GM19467 (cell line): ENCODE data around the gene SLC22A31.
"Not testable (repeated sequence)": the region's sequence is repeated elsewhere in the genome, so short reads cannot be mapped to it uniquely, and the experiment has no call there.

Experiments
- ATAC-seq: cut with Tn5 transposase; IDR thresholded peaks from one replicate; pipeline ENCODE4 v1.9.1; 2021; ENCODE audit warnings: mild to moderate bottlenecking, moderate library complexity; ENCODE audit not compliant: unreplicated experiment

Gene SLC22A31

GRCh38 chr16:89200124-89200849 is at the start of gene SLC22A31:
Gene SLC22A31 (minus strand): TSS chr16:89200537. CDS start chr16:89200501, 36 bp downstream.
- no peak for ATAC-seq

DNA sequence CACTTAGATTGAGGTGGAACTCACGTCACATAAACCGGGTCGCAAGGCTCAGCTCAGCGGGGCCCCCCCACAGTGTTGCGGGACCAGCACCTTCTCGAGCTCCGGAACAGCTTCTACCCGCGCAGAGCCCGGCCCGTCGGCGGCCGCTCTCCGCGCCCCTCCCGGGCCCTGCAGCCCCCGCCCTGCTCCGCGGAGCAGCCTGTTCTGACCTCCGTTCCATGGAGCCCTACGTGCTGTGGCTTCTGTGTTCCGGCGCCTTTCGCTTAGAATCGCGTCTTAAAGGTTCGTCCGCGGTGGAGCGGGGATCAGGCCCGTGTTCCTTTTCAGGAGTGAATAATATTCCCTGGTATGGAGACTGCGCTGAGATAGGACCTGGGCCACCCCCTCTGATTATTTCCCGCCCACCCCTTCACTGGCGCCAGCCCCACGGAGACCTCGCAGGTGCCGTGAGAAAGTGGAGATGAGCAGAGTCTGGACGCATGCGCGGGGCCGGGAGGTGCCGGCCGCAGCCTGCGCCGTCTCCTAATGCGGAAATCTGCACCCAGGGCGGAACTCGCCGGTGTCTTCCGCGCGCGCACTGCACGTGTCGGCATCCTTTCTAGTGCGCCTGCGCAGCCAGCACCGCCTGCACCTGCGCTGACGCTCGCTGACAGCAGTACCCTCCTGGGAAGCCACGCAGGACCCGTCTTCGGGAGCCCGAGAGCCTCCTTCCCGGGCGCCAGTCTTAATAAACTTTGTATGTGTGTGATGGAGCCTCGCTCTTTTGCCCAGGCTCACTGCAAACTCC is 48.1 kb upstream of the SLC22A31 start:
- ATAC-seq: no peak

DNA sequence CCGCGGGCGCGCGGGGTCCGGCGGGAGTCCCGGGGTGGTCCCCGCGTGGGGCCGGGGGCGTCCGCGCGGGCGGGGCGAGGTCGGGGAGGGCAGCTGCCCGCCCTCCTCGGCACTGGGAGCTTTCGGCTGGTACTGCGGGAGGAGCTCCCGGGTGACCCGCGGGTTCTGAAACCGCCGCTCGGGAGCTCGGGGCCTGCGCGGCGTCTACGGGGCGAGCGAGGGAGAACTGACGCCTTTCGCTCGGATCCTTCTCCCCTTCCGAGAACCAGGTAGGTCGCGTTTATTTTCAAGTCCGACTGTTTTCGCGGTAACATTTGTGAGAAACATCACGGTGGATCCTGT is 47.4 kb upstream of the SLC22A31 start:
- ATAC-seq: peak; percentile 20

DNA sequence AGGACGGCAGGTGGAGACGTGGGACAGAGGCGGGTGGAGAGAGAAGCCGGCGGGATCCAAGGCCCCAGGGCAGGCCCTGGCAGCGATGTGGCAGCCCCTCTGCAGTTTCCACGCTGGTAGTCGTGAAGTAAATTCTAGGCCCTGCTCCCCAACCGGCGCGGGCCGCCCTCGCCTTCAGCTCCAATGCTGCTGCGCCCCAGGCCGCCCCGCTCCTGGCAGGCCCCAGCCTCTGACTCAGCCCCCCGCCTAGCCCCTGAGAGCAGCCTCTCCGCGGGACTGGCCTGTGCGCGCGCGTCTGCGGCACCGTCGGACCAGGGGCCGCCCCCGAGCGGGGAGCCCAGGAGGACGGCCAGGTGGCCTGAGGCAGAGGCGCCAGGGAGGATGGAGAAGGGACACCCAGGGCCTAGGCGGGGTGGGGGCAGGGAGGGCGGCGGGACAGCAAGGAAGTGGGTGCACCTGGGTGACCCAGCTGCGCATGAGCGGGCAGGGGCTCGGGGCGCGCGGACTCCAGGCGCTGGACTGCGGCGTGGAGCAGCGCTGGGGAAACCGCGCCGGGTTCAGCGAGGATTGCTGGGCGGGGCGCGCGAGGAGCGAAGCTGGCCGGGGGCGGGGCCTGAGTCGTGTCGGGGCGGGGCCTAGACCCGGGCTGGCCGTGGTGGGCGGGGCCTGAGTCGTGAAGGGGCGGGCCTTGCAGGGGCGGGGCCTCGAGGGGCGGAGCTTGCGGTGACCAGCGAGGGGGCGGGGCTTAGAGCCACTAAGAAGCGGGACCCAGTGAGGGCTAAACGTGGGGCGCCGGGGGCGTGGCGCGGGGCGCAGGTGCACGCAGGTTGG is 46.8 kb upstream of the SLC22A31 start:
- peak; percentile 51 for ATAC-seq

GRCh38 chr16:89246383-89246902 is 46.1 kb upstream of the SLC22A31 start:
- no peak for ATAC-seq

DNA sequence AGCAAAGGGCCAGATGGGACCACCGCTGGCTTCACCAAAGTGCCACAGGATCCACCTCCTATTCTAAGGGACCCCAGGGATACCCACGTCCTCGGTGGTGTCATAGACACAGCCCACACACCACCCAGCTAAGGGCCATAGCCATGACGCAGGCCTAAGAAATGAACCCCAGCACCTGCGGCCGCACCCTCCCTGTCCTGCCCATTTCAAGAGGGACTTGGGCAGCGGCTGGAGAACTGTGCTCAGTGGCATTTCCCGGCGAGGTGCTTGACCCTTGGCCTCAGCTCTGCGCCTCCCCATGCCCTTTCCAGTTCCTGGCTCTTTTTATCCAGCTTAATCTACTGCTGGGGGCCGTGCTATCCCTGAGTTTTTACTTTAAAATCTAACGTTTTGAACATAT is 44.4 kb upstream of the SLC22A31 start:
- no peak for ATAC-seq

DNA sequence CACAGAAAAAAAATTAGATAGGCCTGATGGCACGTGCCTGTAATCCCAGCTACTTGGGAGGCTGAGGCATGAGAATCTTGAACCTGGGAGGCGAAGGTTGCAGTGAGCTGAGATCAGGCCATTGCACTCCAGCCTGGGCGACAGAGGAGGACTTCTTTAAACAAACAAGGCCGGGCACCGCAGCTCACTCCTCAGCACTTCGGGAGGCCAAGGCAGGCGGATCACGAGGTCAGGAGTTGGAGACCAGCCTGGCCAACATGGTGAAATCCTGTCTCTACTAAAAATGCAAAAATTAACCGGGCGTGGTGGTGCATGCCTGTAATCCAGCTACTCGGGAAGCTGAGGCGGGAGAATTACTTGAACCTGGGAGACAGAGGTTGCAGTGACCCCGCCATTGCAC is 43.9 kb upstream of the SLC22A31 start:
- not testable (repeated sequence) for ATAC-seq

DNA sequence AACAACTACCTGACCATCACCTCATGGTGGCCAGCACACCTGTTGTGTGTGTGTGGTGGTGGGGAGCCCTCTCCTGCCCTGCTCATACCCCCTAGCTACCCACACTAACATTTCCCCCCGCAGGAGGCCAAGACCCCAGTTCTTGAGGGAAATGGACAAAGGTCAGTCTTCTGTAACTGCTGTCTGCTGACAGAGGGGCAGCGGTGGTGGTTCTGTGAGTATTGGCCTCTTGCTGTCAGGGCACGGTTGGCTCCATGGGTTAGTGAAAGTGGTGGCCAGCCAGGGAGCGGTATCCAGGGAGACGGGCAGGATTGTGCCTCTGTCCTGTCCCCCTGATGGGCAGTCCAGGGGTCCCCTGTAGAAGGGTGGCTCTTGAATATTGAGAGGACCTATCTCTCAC is 43.3 kb upstream of the SLC22A31 start:
- no peak for ATAC-seq

DNA sequence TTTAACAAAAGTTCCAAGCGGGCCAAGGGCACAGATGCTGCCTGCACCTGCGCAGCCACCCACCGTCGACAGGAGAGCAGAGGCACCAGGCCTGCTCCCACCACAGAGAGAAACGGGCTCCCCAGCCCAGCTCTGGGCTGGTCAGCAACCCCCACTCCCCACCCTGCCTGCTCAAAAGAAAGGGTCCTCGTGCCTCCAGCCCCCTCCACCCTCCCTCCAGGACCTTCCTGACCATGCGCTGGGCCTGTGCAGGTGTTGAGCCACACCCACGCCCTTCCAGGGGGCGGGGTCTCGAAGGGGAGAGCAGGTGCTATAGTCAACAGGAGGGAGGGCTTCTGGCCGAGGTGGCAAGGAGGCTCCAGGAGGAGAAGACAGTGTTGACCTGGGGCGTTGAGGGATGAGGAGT is 42.5 kb upstream of the SLC22A31 start:
- no peak for ATAC-seq

- peak; percentile 65 for ATAC-seq
These were observed 41.1 kb upstream of the SLC22A31 start for GRCh38 chr16:89241187-89242007.

GRCh38 chr16:89237733-89238132 is 37.4 kb upstream of the SLC22A31 start:
- ATAC-seq: no peak

- no peak for ATAC-seq
These were observed 33.5 kb upstream of the SLC22A31 start for GRCh38 chr16:89233678-89234490.

DNA sequence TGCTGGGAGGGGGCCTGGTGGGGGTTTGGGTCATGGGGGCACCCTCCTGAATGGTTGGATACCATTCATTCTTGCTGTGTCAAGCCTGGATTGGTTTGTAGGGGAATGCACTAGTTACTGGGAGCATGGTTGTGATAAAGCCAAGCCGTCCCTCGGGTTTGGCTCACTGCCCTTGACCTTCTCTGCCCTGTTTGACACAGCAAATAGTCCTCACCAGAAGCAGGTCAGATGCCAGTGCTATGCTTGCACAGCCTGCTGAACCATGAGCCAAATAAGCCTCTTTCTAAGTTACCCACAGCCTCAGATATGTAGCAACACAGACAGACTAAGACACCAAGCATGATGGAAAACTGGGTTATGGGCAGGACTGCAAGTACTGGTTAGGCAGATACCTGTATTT is 31.8 kb upstream of the SLC22A31 start:
- no peak for ATAC-seq

DNA sequence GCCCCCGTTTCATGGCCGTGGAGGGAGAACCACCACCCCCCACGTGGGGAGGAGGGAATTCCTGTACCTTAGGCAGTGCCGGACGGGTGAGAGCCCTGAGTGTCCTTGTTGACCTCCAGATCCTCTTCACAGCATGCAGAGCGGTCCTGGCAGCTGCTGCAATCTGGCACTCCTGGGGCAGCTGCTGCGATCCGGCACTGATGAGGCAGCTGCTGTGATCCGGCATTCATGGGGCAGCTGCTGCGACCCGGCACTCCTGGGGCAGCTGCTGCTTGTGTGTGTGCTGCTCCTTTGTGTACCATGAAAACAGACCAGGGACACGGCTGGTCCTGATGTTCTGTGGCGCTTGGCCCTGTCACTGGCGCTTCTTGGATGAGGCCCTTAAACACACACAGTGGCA is 29.9 kb upstream of the SLC22A31 start:
- no peak for ATAC-seq

DNA sequence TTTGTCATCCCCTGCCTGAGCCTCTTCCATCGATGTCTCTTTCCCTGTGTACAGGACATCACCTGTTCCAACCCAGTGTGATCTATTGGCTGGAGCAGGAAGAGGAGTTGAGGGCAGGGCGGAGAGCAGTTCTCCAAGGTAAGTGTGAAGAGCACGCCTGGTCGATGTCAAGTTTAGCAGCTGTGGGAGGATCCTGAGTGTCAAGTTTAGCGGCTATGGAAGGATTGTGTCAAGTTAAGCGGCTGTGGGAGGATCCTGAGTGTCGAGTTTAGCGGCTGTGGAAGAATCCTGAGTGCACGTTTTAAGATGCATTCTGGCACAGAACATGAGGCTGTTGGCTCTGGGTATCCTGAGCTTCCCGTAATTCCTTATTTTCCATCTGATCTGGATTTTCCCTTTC is 24.3 kb upstream of the SLC22A31 start:
- no peak for ATAC-seq

DNA sequence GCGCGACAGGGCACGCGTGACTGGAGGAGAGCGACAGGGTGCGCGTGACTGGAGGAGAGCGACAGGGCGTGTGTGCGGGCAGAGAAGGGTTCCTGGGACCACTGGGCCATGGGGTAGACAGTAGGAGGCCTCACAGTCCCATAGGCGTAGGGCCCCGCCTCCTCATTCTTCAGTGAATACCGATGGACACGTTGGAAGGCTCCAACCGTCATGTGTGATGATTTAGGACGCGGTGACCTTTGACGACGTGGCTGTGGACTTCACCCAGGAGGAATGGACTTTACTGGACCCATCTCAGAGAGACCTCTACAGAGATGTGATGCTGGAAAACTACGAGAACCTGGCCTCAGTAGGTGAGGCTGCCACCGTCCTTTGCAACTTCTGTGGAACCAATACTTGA is 22.6 kb upstream of the SLC22A31 start:
- no peak for ATAC-seq

DNA sequence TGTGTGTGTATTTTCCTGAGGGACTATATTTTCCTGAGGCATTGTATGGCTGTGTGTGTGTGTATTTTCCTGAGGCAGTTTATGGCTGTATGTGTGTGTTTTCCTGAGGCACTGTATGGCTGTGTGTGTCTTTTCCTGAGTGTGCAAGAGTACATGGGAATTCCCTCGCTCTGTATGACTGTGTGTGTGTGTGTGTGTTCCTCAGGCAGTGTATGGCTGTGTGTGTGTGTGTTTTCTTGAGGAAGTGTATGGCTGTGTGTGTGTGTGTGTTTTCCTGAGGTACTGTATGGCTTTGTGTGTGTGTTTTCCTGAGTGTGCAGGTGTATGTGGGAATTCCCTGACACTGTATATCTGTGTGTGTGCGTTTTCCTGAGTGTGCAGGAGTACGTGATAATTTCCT is 21.3 kb upstream of the SLC22A31 start:
- ATAC-seq: no peak

DNA sequence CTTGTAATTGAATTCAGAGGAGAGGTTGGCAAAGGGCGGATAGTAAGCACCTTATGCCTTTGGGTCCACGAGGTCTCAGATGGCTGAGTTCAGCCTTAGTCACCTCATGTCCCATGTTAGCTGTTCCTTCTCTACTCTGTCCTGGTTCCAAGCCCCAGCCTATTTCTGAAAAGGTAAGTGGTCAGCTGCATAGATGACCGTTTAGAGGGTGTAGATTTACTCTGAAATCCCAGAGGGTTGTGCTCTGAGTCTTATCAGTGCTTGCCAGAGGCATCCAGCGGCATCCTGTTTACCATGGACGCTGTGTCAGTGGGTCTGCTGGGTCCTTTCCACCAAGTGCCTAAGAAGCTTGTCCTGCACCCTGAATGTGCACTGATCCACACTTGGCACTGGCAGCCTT is 19.0 kb upstream of the SLC22A31 start:
- ATAC-seq: no peak

DNA sequence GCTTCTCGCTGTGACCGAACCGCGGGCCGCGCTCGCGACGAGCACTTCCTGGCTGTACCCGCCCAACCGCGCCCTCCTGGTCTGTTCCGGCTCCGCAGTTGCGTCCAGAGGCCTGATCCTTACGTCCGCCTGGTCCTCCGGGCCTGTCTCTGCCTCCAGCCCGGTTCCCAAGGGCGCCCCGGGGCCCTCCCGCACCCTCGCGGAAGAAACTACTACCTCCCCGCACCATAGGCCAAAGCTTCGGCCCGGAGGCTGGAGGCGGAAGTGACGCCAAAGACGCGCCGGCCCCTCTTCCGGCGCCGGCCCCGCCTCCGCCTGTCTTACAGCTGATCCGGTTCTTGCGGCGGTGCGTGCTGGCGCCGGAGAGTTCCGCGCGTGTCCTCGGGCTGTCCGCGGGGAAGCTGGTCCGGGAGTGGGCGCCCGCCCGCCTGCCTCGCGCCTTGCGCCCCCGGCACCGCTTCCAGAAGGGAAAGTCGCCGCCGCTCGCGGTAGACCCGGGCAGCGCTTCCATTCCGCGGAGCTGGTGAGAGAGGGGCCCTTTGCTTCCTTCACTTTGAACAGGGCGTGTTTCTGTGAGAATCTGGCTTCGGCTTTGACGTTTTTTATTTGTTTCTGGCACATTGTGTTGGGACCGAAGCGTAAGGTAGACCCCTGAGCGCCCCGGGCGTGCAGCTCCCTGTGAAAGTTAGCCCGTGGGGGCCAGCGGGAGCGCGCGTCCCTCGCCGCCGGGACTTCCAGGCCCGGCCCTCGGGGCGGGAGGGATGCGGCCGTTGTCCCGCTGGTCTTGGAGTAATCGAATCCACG is 17.3 kb upstream of the SLC22A31 start, which contains the start of gene ZNF778:
ZNF778 (plus strand) TSS at position 316 of the 804 bp plus-strand sequence. CDS start 3,425 bp downstream, outside the sequence.
- ATAC-seq: peak; percentile 85
